GM21825 (cell line): ENCODE results near the gene DDX39A.
"Not testable (repeated sequence)": the region's sequence is repeated elsewhere in the genome, so short reads cannot be mapped to it uniquely, and the experiment has no call there.

Source experiments
- ATAC-seq: cut with Tn5 transposase; IDR thresholded peaks from one replicate; pipeline ENCODE4 v1.9.1; 2021; ENCODE audit warnings: mild to moderate bottlenecking, moderate library complexity; ENCODE audit not compliant: unreplicated experiment

Gene DDX39A

DNA sequence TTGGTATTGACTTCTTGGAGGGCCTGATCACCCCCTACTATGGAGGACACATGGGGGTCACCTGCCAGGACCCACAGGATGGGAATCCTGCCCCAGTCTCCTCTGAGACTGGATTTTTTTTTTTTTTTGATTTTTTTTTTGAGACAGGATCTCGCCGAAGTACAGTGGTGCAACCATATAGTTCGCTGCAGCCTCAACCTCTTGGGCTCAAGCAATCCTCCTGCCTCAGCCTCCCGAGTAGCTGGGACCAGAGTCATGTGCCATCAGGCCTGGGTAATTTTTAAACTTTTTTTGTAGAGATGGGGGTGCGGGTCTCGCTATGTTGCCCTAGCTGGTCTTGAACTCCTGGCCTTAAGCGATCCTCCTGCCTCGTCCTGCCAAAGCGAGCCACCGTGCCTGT lies 52.1 kb downstream of the DDX39A start:
- ATAC-seq, result no peak

- ATAC-seq, result no peak
Measured at GRCh38 chr19:14366529-14366928, 52.6 kb downstream of the DDX39A start.

GRCh38 chr19:14364098-14364443 lies 55.1 kb downstream of the DDX39A start:
- not testable (repeated sequence) for ATAC-seq

GRCh38 chr19:14363183-14364097 lies 55.7 kb downstream of the DDX39A start:
- no peak for ATAC-seq

- no peak for ATAC-seq
Measured at GRCh38 chr19:14361824-14362223, 57.3 kb downstream of the DDX39A start.
